ENCODE measurements around the gene ARID5B. TPM values are rescaled to one million over a fixed set of nuclear protein-coding genes. Genes with fewer than 3 reads are reported as not detected.

ARID5B gene
- polyA plus RNA-seq, 1 donor from 2014 or later, result 2.1 TPM

- no peak overlapping the region for H2AFZ ChIP-seq (ENCODE audit: low read depth, low read length)
- H3K4me2 ChIP-seq (ENCODE audit: low read length), result no peak overlapping the region
- H3K9me3 ChIP-seq (ENCODE audit: low read length), result no peaks in the 10 kb centered on the region
- no peak overlapping the region for H3K27ac ChIP-seq (ENCODE audit: low read length)
- H3K4me3 ChIP-seq (ENCODE audit: low read length), result no peak overlapping the region
- H3K27me3 ChIP-seq (ENCODE audit: insufficient read depth, low read depth, low read length), result no peaks in the 10 kb centered on the region
- no peaks in the 10 kb centered on the region for H3K9me2 ChIP-seq (ENCODE audit: insufficient read depth, low read length)
- no peak overlapping the region for H3K9ac ChIP-seq (ENCODE audit: low read length)
- no peaks in the 10 kb centered on the region for H3F3A ChIP-seq (ENCODE audit: insufficient read depth, low read length, poor library complexity, severe bottlenecking)
- no peaks in the 10 kb centered on the region for H3K36me3 ChIP-seq (ENCODE audit: insufficient read depth, low read length)
- no peaks in the 10 kb centered on the region for H4K20me1 ChIP-seq (ENCODE audit: insufficient read depth)
- no peaks in the 10 kb centered on the region for H3K79me2 ChIP-seq (replicated peaks; ENCODE audit: insufficient read depth, low read length)
- TF ChIP-seq EZH2 (IDR thresholded peaks at IDR 0.05; ENCODE audit: borderline replicate concordance, insufficient read depth, low read length, poor library complexity, severe bottlenecking), result no peak
- TF ChIP-seq MXI1 (conservative IDR thresholded peaks at IDR 0.05; ENCODE audit: poor library complexity, severe bottlenecking), result no peak
- TF ChIP-seq RAD21 (conservative IDR thresholded peaks at IDR 0.05), result no peak
- TF ChIP-seq, protein P1, sequence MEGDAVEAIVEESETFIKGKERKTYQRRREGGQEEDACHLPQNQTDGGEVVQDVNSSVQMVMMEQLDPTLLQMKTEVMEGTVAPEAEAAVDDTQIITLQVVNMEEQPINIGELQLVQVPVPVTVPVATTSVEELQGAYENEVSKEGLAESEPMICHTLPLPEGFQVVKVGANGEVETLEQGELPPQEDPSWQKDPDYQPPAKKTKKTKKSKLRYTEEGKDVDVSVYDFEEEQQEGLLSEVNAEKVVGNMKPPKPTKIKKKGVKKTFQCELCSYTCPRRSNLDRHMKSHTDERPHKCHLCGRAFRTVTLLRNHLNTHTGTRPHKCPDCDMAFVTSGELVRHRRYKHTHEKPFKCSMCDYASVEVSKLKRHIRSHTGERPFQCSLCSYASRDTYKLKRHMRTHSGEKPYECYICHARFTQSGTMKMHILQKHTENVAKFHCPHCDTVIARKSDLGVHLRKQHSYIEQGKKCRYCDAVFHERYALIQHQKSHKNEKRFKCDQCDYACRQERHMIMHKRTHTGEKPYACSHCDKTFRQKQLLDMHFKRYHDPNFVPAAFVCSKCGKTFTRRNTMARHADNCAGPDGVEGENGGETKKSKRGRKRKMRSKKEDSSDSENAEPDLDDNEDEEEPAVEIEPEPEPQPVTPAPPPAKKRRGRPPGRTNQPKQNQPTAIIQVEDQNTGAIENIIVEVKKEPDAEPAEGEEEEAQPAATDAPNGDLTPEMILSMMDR (IDR thresholded peaks at IDR 0.05; ENCODE audit: poor library complexity, severe bottlenecking), result no peak
- TF ChIP-seq REST (IDR thresholded peaks at IDR 0.05; ENCODE audit: borderline replicate concordance), result no peak
- TF ChIP-seq POLR2AphosphoS5 (IDR thresholded peaks at IDR 0.05), result no peak
- TF ChIP-seq TAF1 (IDR thresholded peaks at IDR 0.05; ENCODE audit: low read depth), result no peak
- no peak for TF ChIP-seq SMC3 (conservative IDR thresholded peaks at IDR 0.05; ENCODE audit: poor library complexity)
- no peak for TF ChIP-seq EP300 (conservative IDR thresholded peaks at IDR 0.05; ENCODE audit: poor library complexity, severe bottlenecking)
These were observed 168.1 kb downstream of the ARID5B start for GRCh38 chr10:62069452-62070178.

DNA sequence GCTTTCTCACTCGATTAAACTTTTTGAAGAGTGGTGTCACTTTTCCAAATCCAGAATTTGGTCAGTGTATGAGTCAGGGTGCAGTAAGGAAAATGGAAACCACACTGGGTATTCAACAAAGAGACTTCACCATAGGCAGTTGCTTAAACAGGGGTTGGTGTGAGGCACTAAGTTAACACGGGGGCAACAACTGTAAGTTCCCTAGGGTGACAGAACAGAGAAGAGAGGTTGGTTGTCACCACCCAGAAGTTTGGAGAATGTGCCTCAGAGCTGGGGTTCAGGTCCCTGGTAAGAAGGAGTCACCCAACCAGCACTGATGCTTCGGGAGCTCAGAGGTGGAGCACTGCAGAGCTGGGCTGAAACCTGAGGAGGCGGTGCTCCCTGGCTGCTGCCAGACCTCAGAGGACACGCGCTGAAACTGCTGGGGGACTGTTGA lies 170.4 kb downstream of the ARID5B start:
- Histone ChIP-seq H3K9me2 (ENCODE audit: insufficient read depth, low read length) (no peaks in the 10 kb centered on the region), H4K20me1 (ENCODE audit: insufficient read depth) (no peaks in the 10 kb centered on the region), H2AFZ (ENCODE audit: low read depth, low read length) (no peak overlapping the region), H3F3A (ENCODE audit: insufficient read depth, low read length, poor library complexity, severe bottlenecking) (no peaks in the 10 kb centered on the region), H3K9ac (ENCODE audit: low read length) (no peak overlapping the region), H3K9me3 (ENCODE audit: low read length) (no peaks in the 10 kb centered on the region), H3K27ac (ENCODE audit: low read length) (no peak overlapping the region), H3K4me3 (ENCODE audit: low read length) (no peak overlapping the region), H3K36me3 (ENCODE audit: insufficient read depth, low read length) (no peaks in the 10 kb centered on the region), H3K79me2 (replicated peaks; ENCODE audit: insufficient read depth, low read length) (no peaks in the 10 kb centered on the region), H3K4me2 (ENCODE audit: low read length) (no peak overlapping the region), H3K27me3 (ENCODE audit: insufficient read depth, low read depth, low read length) (no peaks in the 10 kb centered on the region)
- no peak for TF ChIP-seq SMC3 (conservative IDR thresholded peaks at IDR 0.05; ENCODE audit: poor library complexity)
- no peak for TF ChIP-seq REST (IDR thresholded peaks at IDR 0.05; ENCODE audit: borderline replicate concordance)
- no peak for TF ChIP-seq TAF1 (IDR thresholded peaks at IDR 0.05; ENCODE audit: low read depth)
- no peak for TF ChIP-seq MXI1 (conservative IDR thresholded peaks at IDR 0.05; ENCODE audit: poor library complexity, severe bottlenecking)
- TF ChIP-seq, protein P1 (IDR thresholded peaks at IDR 0.05; ENCODE audit: poor library complexity, severe bottlenecking), result no peak
- TF ChIP-seq EZH2 (IDR thresholded peaks at IDR 0.05; ENCODE audit: borderline replicate concordance, insufficient read depth, low read length, poor library complexity, severe bottlenecking), result no peak
- no peak for TF ChIP-seq POLR2AphosphoS5 (IDR thresholded peaks at IDR 0.05)
- TF ChIP-seq RAD21 (conservative IDR thresholded peaks at IDR 0.05), result no peak
- no peak for TF ChIP-seq EP300 (conservative IDR thresholded peaks at IDR 0.05; ENCODE audit: poor library complexity, severe bottlenecking)

Data from neural cell (in vitro differentiated cells).